ENCODE measurements around the gene RELA.
"Not testable (repeated sequence)": the region's sequence is repeated elsewhere in the genome, so short reads cannot be mapped to it uniquely, and the experiment has no call there.

Gene RELA

DNA sequence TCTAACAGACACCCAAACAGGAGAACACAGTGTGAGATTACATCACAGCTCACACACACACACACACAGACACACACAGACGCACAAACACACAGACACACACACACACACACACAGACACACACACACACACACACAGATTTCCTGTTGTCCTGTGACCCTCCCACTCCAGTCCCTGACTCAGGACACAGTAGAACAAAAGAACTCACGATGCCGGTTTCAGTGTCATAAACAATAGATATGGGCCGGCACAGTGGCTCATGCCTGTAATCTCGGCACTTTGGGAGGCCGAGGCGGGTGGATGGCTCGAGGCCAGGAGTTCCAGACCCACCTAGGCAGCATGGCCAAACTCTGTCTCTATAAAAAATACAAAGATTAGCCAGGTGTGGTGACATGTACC is 35.5 kb upstream of the RELA start:
- Histone ChIP-seq H3K27me3 (ENCODE audit: control insufficient read depth, insufficient read depth, low read length) (no peaks in the 10 kb centered on the region), H3K4me1 (ENCODE audit: control insufficient read depth, insufficient read depth, low read length) (peaks cover 4% of the 10 kb centered on the region), H3K9me3 (ENCODE audit: control insufficient read depth, insufficient read depth, low read length) (no peaks in the 10 kb centered on the region), H3K36me3 (ENCODE audit: control insufficient read depth, insufficient read depth, low read length) (no peaks in the 10 kb centered on the region), H3K9ac (ENCODE audit: low read depth, low read length) (no peak overlapping the region), H3K4me3 (ENCODE audit: low read depth, low read length) (no peak overlapping the region)

DNA sequence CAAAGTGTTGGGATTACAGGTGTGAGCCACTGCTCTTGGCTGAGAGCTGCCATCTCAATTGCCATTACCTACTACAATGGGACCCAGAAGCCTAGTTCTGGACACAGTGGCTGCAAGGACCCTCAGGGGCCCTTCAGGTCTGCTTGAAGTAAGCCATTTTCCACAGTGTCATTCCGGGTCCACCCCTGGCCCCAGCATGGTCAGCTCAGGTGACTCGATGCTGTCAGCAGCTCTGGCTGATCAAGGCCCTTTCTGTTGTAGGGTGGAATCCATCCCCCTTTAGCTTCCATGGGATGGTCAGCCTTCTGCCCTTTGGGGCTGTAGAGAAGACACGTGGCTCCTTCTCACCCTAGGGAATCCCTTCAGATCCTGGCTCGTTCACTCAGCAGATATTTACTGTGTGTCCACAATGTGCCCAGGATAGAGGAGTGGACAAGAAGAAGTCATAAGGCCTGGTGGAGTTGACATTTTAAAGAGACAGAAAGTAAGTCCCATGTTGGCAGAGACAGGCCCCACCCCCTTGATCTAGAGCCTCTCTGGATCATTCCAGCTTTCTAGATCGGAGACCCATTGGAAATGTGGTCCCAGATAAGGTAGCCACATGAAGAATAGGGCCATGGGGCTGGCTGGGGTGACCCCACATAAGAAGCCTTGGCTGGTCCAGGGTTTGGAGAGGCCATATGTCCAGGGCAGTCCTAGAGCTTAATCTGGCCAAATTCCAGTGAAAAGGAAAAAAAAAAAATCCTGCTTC is 34.3 kb upstream of the RELA start:
- Histone ChIP-seq H3K4me3 (ENCODE audit: low read depth, low read length) (no peak overlapping the region), H3K36me3 (ENCODE audit: control insufficient read depth, insufficient read depth, low read length) (no peaks in the 10 kb centered on the region), H3K9me3 (ENCODE audit: control insufficient read depth, insufficient read depth, low read length) (no peaks in the 10 kb centered on the region), H3K4me1 (ENCODE audit: control insufficient read depth, insufficient read depth, low read length) (peaks cover 4% of the 10 kb centered on the region), H3K9ac (ENCODE audit: low read depth, low read length) (no peak overlapping the region), H3K27me3 (ENCODE audit: control insufficient read depth, insufficient read depth, low read length) (no peaks in the 10 kb centered on the region)

DNA sequence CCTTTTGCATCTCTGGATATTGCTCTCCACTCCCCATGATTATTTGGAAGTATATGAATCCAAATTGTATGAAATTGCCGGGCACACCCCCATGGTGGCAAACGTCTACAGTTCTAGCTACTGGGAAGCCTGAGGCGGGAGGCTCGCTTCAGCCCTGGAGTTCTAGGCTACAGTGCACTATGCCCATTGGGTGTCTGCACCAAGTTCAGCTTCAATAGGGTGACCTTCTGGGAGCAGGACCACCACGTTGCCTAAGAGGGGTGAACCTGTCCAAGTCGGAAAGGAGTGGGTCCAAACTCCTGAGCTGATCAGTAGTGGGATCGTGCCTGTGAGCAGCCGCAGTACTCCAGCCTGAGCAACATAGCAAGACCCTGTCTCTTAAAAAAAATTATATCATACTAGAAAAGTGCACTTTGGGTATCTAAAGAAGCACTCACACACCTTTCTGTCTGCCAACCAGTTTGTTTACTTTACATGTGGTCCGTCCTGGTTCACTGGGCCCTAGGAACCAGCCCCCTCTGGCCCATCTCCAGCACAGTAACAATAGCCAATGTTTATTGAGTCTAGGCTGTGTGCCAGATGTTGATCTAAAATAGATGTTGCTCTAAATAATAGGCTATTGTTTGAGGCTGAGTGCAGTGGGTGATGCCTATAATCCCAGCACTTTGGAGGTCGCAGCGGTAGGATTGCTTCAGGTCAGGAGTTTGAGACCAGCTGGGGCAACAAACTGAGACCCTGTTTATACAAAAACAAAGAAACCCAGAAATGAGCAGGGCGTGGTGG is 32.9 kb upstream of the RELA start:
- no peak overlapping the region for H3K4me3 ChIP-seq (ENCODE audit: low read depth, low read length)
- H3K9ac ChIP-seq (ENCODE audit: low read depth, low read length) = no peak overlapping the region
- H3K36me3 ChIP-seq (ENCODE audit: control insufficient read depth, insufficient read depth, low read length) = no peaks in the 10 kb centered on the region
- no peaks in the 10 kb centered on the region for H3K27me3 ChIP-seq (ENCODE audit: control insufficient read depth, insufficient read depth, low read length)
- H3K4me1 ChIP-seq (ENCODE audit: control insufficient read depth, insufficient read depth, low read length) = peaks cover 4% of the 10 kb centered on the region
- no peaks in the 10 kb centered on the region for H3K9me3 ChIP-seq (ENCODE audit: control insufficient read depth, insufficient read depth, low read length)

DNA sequence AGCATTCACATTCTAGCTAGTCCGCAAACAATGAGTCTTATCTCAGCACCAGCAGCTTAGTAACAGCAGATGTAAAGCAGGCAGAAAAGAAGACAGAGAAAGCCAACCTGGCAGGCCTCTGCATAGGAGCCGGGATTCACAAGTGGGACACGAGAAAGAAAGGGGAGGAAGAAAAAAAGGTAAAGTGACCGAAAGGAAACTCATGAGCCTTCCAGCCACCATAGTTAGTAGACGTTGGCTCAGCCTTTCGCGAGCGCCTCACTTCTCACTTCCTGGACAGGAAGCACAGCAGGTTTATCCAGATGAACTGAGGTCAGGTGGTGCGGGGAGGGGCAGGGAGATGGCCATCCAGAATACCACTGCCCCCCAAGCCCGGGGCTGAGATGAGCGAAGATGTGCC is 29.7 kb upstream of the RELA start:
- no peak overlapping the region for H3K4me3 ChIP-seq (ENCODE audit: low read depth, low read length)
- no peaks in the 10 kb centered on the region for H3K27me3 ChIP-seq (ENCODE audit: control insufficient read depth, insufficient read depth, low read length)
- H3K9me3 ChIP-seq (ENCODE audit: control insufficient read depth, insufficient read depth, low read length) = no peaks in the 10 kb centered on the region
- H3K4me1 ChIP-seq (ENCODE audit: control insufficient read depth, insufficient read depth, low read length) = peaks cover 4% of the 10 kb centered on the region
- no peak overlapping the region for H3K9ac ChIP-seq (ENCODE audit: low read depth, low read length)
- no peaks in the 10 kb centered on the region for H3K36me3 ChIP-seq (ENCODE audit: control insufficient read depth, insufficient read depth, low read length)

DNA sequence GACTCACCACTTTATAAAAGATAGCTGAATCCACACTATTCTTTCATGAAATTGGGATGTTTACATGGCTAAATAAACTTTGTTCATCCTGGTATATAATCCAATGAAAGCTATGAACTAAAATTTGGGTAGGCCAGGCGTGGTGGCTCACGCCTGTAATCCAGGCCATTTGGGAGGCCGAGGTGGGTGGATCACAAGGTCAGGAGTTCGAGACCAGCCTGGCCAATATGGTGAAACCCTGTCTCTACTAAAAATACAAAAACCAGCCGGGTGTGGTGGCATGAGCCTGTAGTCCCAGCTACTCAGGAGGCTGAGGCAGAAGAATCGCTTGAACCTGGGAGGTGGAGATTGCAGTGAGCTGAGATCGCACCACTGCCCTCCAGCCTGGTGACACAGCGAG is 29.1 kb upstream of the RELA start:
- H3K36me3 ChIP-seq (ENCODE audit: control insufficient read depth, insufficient read depth, low read length); H3K4me3 ChIP-seq (ENCODE audit: low read depth, low read length); H3K27me3 ChIP-seq (ENCODE audit: control insufficient read depth, insufficient read depth, low read length); H3K9me3 ChIP-seq (ENCODE audit: control insufficient read depth, insufficient read depth, low read length); H3K9ac ChIP-seq (ENCODE audit: low read depth, low read length); H3K4me1 ChIP-seq (ENCODE audit: control insufficient read depth, insufficient read depth, low read length): not testable (repeated sequence)

DNA sequence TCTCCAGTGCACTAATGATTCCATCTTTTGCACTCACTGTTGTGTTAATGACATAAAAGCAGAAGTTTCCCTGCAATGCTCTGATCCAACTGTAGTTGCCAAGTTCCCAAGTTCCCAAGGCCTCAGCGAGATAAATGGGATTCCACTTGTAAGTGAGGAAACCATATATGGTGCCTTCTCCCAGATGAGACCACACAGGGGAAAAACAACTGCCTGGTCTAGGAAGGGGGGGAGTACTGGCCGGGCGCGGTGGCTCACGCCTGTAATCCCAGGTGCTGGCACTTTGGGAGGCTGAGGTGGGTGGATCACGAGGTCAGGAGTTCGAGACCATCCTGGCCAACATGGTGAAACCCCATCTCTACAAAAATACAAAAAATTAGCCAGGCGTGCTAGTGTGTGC is 23.3 kb upstream of the RELA start:
- no peaks in the 10 kb centered on the region for H3K4me1 ChIP-seq (ENCODE audit: control insufficient read depth, insufficient read depth, low read length)
- H3K9me3 ChIP-seq (ENCODE audit: control insufficient read depth, insufficient read depth, low read length) = no peaks in the 10 kb centered on the region
- no peaks in the 10 kb centered on the region for H3K27me3 ChIP-seq (ENCODE audit: control insufficient read depth, insufficient read depth, low read length)
- H3K9ac ChIP-seq (ENCODE audit: low read depth, low read length) = no peak overlapping the region
- no peaks in the 10 kb centered on the region for H3K36me3 ChIP-seq (ENCODE audit: control insufficient read depth, insufficient read depth, low read length)
- H3K4me3 ChIP-seq (ENCODE audit: low read depth, low read length) = no peak overlapping the region

DNA sequence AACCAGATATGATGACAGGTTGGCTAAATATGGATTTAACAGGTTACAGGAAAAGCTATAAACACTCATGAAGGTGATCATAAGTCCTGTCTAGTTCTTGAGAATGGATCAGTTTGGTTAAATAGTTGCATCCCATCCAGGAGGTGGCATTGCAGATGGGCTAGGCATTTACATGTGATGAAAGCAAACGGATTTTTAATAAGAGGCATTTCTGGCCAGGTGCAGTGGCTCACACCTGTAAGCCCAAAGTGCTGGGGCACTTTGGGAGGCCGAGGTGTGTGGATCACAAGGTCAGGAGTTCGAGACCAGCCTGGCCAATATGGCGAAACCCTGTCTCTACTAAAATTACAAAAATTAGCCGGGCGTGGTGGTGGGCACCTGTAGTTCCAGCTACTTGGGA is 20.8 kb upstream of the RELA start:
- H3K4me3 ChIP-seq (ENCODE audit: low read depth, low read length); H3K4me1 ChIP-seq (ENCODE audit: control insufficient read depth, insufficient read depth, low read length); H3K36me3 ChIP-seq (ENCODE audit: control insufficient read depth, insufficient read depth, low read length); H3K9me3 ChIP-seq (ENCODE audit: control insufficient read depth, insufficient read depth, low read length); H3K27me3 ChIP-seq (ENCODE audit: control insufficient read depth, insufficient read depth, low read length); H3K9ac ChIP-seq (ENCODE audit: low read depth, low read length): not testable (repeated sequence)

DNA sequence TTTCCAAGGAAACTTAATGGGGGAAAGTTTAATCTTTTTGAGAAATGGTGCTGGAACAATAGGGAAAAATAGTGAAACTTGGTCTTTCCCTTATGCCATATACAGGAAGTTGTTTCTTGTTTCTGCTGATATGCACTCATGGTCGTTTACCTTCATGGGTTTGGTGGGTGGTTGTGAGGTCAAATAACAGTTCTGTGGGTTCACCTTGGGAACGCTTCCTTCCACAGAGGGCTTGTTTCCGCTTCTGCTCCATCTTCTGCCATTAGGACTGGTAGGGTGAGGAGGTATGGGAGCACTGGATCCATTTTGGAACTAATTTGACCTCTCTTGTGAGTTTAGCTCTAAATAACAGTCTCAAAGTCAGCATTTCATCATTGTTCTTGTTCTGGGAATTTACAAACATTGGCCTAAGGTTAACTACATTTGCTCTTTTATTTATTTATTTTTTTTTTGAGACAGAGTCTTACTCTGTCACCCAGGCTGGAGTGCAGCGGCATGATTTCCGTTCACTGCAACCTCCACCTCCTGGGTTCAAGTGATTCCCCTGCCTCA is 17.6 kb upstream of the RELA start:
- Histone ChIP-seq H3K4me1 (ENCODE audit: control insufficient read depth, insufficient read depth, low read length) (no peaks in the 10 kb centered on the region), H3K9me3 (ENCODE audit: control insufficient read depth, insufficient read depth, low read length) (no peaks in the 10 kb centered on the region), H3K27me3 (ENCODE audit: control insufficient read depth, insufficient read depth, low read length) (no peaks in the 10 kb centered on the region), H3K36me3 (ENCODE audit: control insufficient read depth, insufficient read depth, low read length) (no peaks in the 10 kb centered on the region), H3K9ac (ENCODE audit: low read depth, low read length) (no peak overlapping the region), H3K4me3 (ENCODE audit: low read depth, low read length) (no peak overlapping the region)

DNA sequence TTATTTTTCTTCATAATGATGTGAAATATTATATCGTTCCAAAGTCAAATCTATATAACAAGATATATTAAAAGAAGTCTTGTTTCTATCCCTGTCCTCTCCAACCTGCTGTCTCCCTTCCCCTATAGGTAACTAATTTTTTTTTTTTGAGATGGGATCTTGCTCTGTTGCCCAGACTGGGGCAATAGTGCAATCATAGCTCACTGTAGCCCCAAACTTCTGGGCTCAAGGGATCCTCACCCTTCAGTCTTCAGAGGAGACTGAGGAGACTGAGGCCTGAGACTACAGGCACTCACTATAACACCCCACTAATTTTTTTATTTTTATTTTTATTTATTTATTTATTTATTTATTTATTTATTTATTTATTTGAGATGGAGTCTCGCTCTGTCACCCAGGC is 10.3 kb upstream of the RELA start:
- Histone ChIP-seq H3K9me3 (ENCODE audit: control insufficient read depth, insufficient read depth, low read length) (no peaks in the 10 kb centered on the region), H3K9ac (ENCODE audit: low read depth, low read length) (no peak overlapping the region), H3K27me3 (ENCODE audit: control insufficient read depth, insufficient read depth, low read length) (no peaks in the 10 kb centered on the region), H3K36me3 (ENCODE audit: control insufficient read depth, insufficient read depth, low read length) (no peaks in the 10 kb centered on the region), H3K4me3 (ENCODE audit: low read depth, low read length) (no peak overlapping the region), H3K4me1 (ENCODE audit: control insufficient read depth, insufficient read depth, low read length) (no peaks in the 10 kb centered on the region)

DNA sequence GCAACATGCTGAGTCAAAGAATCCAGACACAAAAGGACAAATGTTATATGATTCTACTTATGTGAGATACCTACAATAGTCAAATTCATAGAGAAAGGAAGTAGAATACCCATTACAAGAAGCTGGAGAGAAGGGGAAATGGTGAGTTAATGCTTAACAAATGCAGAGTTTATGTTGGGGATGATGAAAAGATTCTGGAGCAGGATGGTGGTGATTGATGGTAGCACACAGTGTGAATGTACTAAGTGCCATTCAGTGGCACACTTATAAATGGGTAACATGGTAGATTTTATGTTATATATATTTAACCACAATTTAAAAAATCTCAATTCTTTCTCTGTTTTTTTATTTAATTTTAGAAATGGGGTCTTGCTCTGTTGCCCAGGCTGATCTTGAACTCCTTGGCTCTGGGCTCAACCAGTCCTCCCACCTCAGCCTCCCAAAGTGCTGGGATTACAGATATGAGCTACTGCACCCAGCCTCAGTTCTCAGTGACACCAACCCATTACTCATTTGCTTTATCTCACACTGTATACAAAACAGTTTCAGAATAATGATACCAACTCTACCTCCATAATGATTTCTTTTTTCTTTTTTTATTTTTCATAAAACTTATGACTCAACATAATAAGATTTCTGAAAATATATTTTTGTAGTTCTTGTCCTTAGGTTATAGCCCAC is 9.6 kb upstream of the RELA start:
- H3K9ac ChIP-seq (ENCODE audit: low read depth, low read length) = no peak overlapping the region
- no peaks in the 10 kb centered on the region for H3K4me1 ChIP-seq (ENCODE audit: control insufficient read depth, insufficient read depth, low read length)
- no peak overlapping the region for H3K4me3 ChIP-seq (ENCODE audit: low read depth, low read length)
- no peaks in the 10 kb centered on the region for H3K9me3 ChIP-seq (ENCODE audit: control insufficient read depth, insufficient read depth, low read length)
- no peaks in the 10 kb centered on the region for H3K36me3 ChIP-seq (ENCODE audit: control insufficient read depth, insufficient read depth, low read length)
- no peaks in the 10 kb centered on the region for H3K27me3 ChIP-seq (ENCODE audit: control insufficient read depth, insufficient read depth, low read length)

DNA sequence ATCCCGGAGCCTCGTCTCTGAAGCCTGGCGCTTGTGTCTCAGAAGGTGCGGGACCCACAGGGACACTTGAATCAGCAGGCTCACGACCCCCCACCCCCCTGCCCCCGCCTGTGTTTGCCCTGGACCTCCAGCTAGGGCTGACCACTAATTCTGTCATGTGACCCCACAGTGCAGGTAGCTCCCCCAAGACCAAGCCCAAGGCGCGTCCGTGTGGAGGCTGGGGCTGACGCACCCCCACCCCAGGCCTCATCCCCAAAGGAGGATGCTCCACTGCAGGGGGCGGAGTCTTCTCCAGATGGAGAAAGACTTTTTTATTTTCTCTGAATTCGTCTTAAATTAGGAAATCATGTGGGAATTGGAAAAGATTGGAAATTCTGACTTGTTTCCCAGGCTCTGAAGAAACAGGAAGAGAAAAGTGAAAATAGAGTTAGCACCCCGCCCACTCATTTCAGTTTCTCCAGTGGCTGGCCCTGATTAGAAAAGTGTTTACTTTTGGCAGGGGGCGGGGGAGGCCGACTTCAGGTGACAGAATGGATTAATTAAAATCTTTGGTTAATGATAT is 1.0 kb upstream of the RELA start:
- H3K27me3 ChIP-seq (ENCODE audit: control insufficient read depth, insufficient read depth, low read length) = no peaks in the 10 kb centered on the region
- H3K36me3 ChIP-seq (ENCODE audit: control insufficient read depth, insufficient read depth, low read length) = peaks cover 15% of the 10 kb centered on the region
- H3K4me3 ChIP-seq (ENCODE audit: low read depth, low read length) = peak overlapping the region; percentile 94
- peak overlapping the region; percentile 97 for H3K9ac ChIP-seq (ENCODE audit: low read depth, low read length)
- H3K9me3 ChIP-seq (ENCODE audit: control insufficient read depth, insufficient read depth, low read length) = no peaks in the 10 kb centered on the region
- H3K4me1 ChIP-seq (ENCODE audit: control insufficient read depth, insufficient read depth, low read length) = no peaks in the 10 kb centered on the region
